Stimulated activated CD4-positive, alpha-beta T cell treated with anti-CD3 and anti-CD28 coated beads, Interleukin-1b, Interleukin-23, amount 100 ng/mL, for 4 hours (primary cell): ENCODE results near the gene SPRYD4.

ENCODE experiments used
- DNase-seq, 2 donors: peaks; one replicate each; pipeline ENCODE4 v3.0.0-alpha.2; 2020; ENCODE audit warnings: low read depth in 2 of 2

SPRYD4 gene

GRCh38 chr12:56521209-56521589 lies 52.8 kb downstream of the SPRYD4 start:
- no peak for DNase-seq

- DNase-seq: peak in 1 of 2 donors; percentile 7
These were observed 53.4 kb downstream of the SPRYD4 start, which contains the start of gene RBMS2 for GRCh38 chr12:56521590-56522371. RBMS2 (plus strand) TSS chr12:56521820; CDS start chr12:56522024, 204 bp downstream.

- DNase-seq: no peak
These were observed 54.2 kb downstream of the SPRYD4 start for GRCh38 chr12:56522411-56523193.

GRCh38 chr12:56528846-56529245 lies 60.5 kb downstream of the SPRYD4 start:
- DNase-seq: no peak
